Measurements from ENCODE around the gene PTP4A2. TPM values are rescaled to one million over a fixed set of nuclear protein-coding genes. Genes with fewer than 3 reads are reported as not detected.

Gene PTP4A2
- total and polyA plus RNA-seq, 2 donors (not counting 3 experiments of a cell fraction or from before 2014, with no cell fraction given), result 74.1 to 184 TPM

- CTCF ChIA-PET, result no interaction called here
- dilution Hi-C loops (cut with MboI; ENCODE audit: extremely low pct_ligation_motif_present, low sequenced_read_pairs), result no loop called here
- FAIRE-seq, result no peak
Observed at GRCh38 chr1:31886866-31887265, 51.3 kb downstream of the PTP4A2 start.

More at GRCh38 chr1:31886866-31887265, 51.3 kb downstream of the PTP4A2 start:
- no peak for DNase-seq (ENCODE audit: low read depth, low spot score)
- intact Hi-C loops (cut with micrococcal nuclease), result no loop called here
- BruUV-seq (replicated peaks), result no TSS peak
- Histone ChIP-seq H3K4me2 (ENCODE audit: insufficient read depth, low read length) (no peak overlapping the region), H3K9me3 (replicated peaks; ENCODE audit: control insufficient read depth, insufficient read depth, low read length) (no peaks in the 10 kb centered on the region), H3K9me1 (replicated peaks; ENCODE audit: control insufficient read depth, extremely low read depth, insufficient read depth, low read length) (no peaks in the 10 kb centered on the region), H3K9ac (replicated peaks; ENCODE audit: extremely low read depth, insufficient read depth, low read length) (no peak overlapping the region), H3K79me2 (ENCODE audit: control insufficient read depth, insufficient read depth, low read length) (no peaks in the 10 kb centered on the region), H3K4me1 (ENCODE audit: control insufficient read depth, extremely low read depth, insufficient read depth, low read length) (peaks cover 9% of the 10 kb centered on the region), H3K36me3 (ENCODE audit: control insufficient read depth in 2 of 2, extremely low read depth in 1 of 2, insufficient read depth in 2 of 2, low read length in 2 of 2) (no peaks in the 10 kb centered on the region), H2AFZ (ENCODE audit: low read depth, low read length) (no peak overlapping the region), H4K20me1 (replicated peaks; ENCODE audit: control insufficient read depth, extremely low read depth, insufficient read depth, low read length) (no peaks in the 10 kb centered on the region), H3K27me3 (ENCODE audit: control insufficient read depth in 2 of 2, insufficient read depth in 2 of 2, low read length in 2 of 2) (no peaks in the 10 kb centered on the region), H3K27ac (ENCODE audit: insufficient read depth, low read depth, low read length) (no peak overlapping the region), H3K4me3 (replicated peaks in 1 of 3; ENCODE audit: insufficient read depth in 1 of 3, low read depth in 1 of 3, low read length in 3 of 3) (no peak overlapping the region)
- POLR2A ChIA-PET, result no interaction called here
- no peak for TF ChIP-seq POLR2A (IDR thresholded peaks at IDR 0.05; ENCODE audit: low read depth, low read length)
- no peak for TF ChIP-seq POLR2AphosphoS5 (IDR thresholded peaks at IDR 0.05; ENCODE audit: insufficient read depth, low read depth, low read length)
- no peak for TF ChIP-seq GATA2 (IDR thresholded peaks at IDR 0.05; ENCODE audit: insufficient read depth, insufficient read length, low read depth, low read length)
- no peak for TF ChIP-seq CTCF (IDR thresholded peaks at IDR 0.05; ENCODE audit: extremely low read depth in 1 of 2, insufficient read depth in 1 of 2, low read depth in 1 of 2, low read length in 2 of 2)
- TF ChIP-seq MAX (IDR thresholded peaks at IDR 0.05; ENCODE audit: insufficient read depth, insufficient read length), result no peak
- TF ChIP-seq JUN (IDR thresholded peaks at IDR 0.05; ENCODE audit: borderline replicate concordance, insufficient read depth, insufficient read length, low read depth), result no peak
- no peak for TF ChIP-seq MYC (IDR thresholded peaks at IDR 0.05; ENCODE audit: low read depth, low read length)
- TF ChIP-seq FOS (IDR thresholded peaks at IDR 0.05; ENCODE audit: borderline replicate concordance, insufficient read depth, low read length), result no peak
- TF ChIP-seq EZH2 (IDR thresholded peaks at IDR 0.05; ENCODE audit: borderline replicate concordance, low read depth, low read length, severe bottlenecking), result no peak
